Measurements from ENCODE around the gene EIF5. TPM values are rescaled to one million over a fixed set of nuclear protein-coding genes. Genes with fewer than 3 reads are reported as not detected.

Gene EIF5
- total and polyA plus RNA-seq, 2 of the 4 experiments (the other 2 are of a cell fraction) = 181 to 241 TPM

GRCh38 chr14:103393676-103394626 is 59.9 kb downstream of the EIF5 start:
- peak; percentile 70 for TF ChIP-seq CTCF (conservative IDR thresholded peaks at IDR 0.05; ENCODE audit: low read depth, low read length)
- TF ChIP-seq RCOR1 (IDR thresholded peaks at IDR 0.05; ENCODE audit: insufficient replicate concordance, low read length) = no peak
- TF ChIP-seq SMC3 (IDR thresholded peaks at IDR 0.05; ENCODE audit: low read depth, low read length) = peak; percentile 40
- peak; percentile 51 for TF ChIP-seq RAD21 (IDR thresholded peaks at IDR 0.05; ENCODE audit: low read length)
- dilution Hi-C loops (cut with HindIII; ENCODE audit: low sequenced_read_pairs, unreplicated experiment) (no loop called here), intact Hi-C loops (cut with micrococcal nuclease) (no loop called here), in situ Hi-C loops (cut with MboI; ENCODE audit: low sequenced_read_pairs) (no loop called here)
- ATAC-seq (ENCODE audit: low read depth) (peak; percentile 50), DNase-seq (peak; percentile 53)
- Histone ChIP-seq H2AK9ac (replicated peaks; ENCODE audit: low read depth, low read length, poor library complexity) (no peak overlapping the region), H3K14ac (replicated peaks; ENCODE audit: low read depth, low read length) (no peak overlapping the region), H3K56ac (ENCODE audit: extremely low read depth, insufficient read depth, low read length) (no peak overlapping the region), H3K4ac (ENCODE audit: low read depth, low read length) (no peak overlapping the region), H3K4me2 (ENCODE audit: low read depth, low read length) (no peak overlapping the region; the same call in 1 of the 2 replicates), H3K18ac (ENCODE audit: low read depth, low read length) (no peak overlapping the region), H2AK5ac (ENCODE audit: low read depth, low read length) (no peak overlapping the region), H4K8ac (ENCODE audit: low read depth in 2 of 2, low read length in 2 of 2) (no peak overlapping the region), H2BK20ac (ENCODE audit: low read depth, low read length) (no peak overlapping the region), H4K5ac (ENCODE audit: low read depth, low read length) (no peak overlapping the region), H3K9me1 (ENCODE audit: insufficient read depth, low read length) (peaks cover 16% of the 10 kb centered on the region), H2BK15ac (ENCODE audit: low read depth, low read length) (no peak overlapping the region), H3K4me3 (ENCODE audit: insufficient read depth, low read depth, low read length) (no peak overlapping the region), H3K9ac (ENCODE audit: low read depth, low read length) (no peak overlapping the region), H4K20me1 (ENCODE audit: insufficient read depth, low read length) (peaks cover 95% of the 10 kb centered on the region), H3K36me3 (ENCODE audit: control insufficient read depth, insufficient read depth, low read length) (no peaks in the 10 kb centered on the region), H2BK5ac (ENCODE audit: low read depth, low read length, poor library complexity, severe bottlenecking) (no peak overlapping the region), H3K9me3 (ENCODE audit: control insufficient read depth, insufficient read depth, low read length) (no peaks in the 10 kb centered on the region), H2AFZ (replicated peaks; ENCODE audit: low read length, poor library complexity) (no peak overlapping the region), H3K27ac (ENCODE audit: insufficient read depth, low read length) (no peak overlapping the region), H2BK120ac (ENCODE audit: low read depth, low read length) (no peak overlapping the region), H3K23ac (ENCODE audit: low read depth, low read length) (0 out of 2 replicates have a peak overlapping the region, but pooled peaks have one; percentile 7), H3K4me1 (ENCODE audit: control insufficient read depth, insufficient read depth, low read length) (peaks cover 19% of the 10 kb centered on the region), H3K27me3 (ENCODE audit: control insufficient read depth, insufficient read depth, low read length) (no peaks in the 10 kb centered on the region), H3K79me1 (ENCODE audit: low read depth in 1 of 2, low read length in 2 of 2) (peaks cover 0 to 44% of the 10 kb centered on the region in 2 experiments; a peak in 2 of 4 replicates), H4K91ac (ENCODE audit: insufficient read depth, low read depth, low read length) (no peak overlapping the region)
- BruUV-seq (replicated peaks) = no TSS peak
- ChIA-PET CTCF (interaction anchor here (0.9 to 1.2 kb wide), 3 partner anchors 44 to 53 kb away, joined by 3 read pairs; no protein-coding TSS in a partner anchor), POLR2A (ENCODE audit: unreplicated experiment) (interaction anchor here (0.6 kb wide), 1 partner anchor 60 kb away, joined by 4 read pairs; no protein-coding TSS in a partner anchor)
- WGBS, 2 experiments (ENCODE audit: extremely low coverage in 2 of 2, insufficient read length in 1 of 2) = no CpG with 5 or more reads among the region's 9 CpGs

Small RNA genes lying within 50 kb of the gene (microRNA-seq; reads per million reads assigned to microRNA genes)
- 36.2 reads per million, percentile 70 among the genes with 10 or more reads in this experiment for gene SNORA28 (ENCODE audit: insufficient read depth, insufficient read length)

Small RNA genes lying within 50 kb of the gene (small RNA-seq; reads per million reads assigned to genes)
- gene SNORA28 = 30.0 to 1,989 (median 50.4) reads per million in 5 experiments

Other genes with a start within 250 kb of the EIF5 start
- gene EXOC3L4, start 239.5 kb upstream of the EIF5 start, total RNA-seq (2012; rRNA removed) = not detected in 2 replicates
- gene EXOC3L4, start 239.5 kb upstream of the EIF5 start, polyA plus RNA-seq (2012; rRNA removed) = not detected in 2 replicates
- 5.0 and 6.3 TPM in 2 replicates for gene TNFAIP2, start 210.8 kb upstream of the EIF5 start, total RNA-seq (2012; rRNA removed)
- gene TNFAIP2, start 210.8 kb upstream of the EIF5 start, polyA plus RNA-seq (2012; rRNA removed) = 9.6 and 9.9 TPM in 2 replicates
- 80.5 and 88.0 TPM in 2 replicates for gene MARK3, start 51.2 kb downstream of the EIF5 start, total RNA-seq (2012; rRNA removed)
- gene MARK3, start 51.2 kb downstream of the EIF5 start, polyA plus RNA-seq (2012; rRNA removed) = 72.8 and 78.5 TPM in 2 replicates
- gene CKB, start 188.6 kb downstream of the EIF5 start, total RNA-seq (2012; rRNA removed) = 17.7 and 31.7 TPM in 2 replicates
- 82.6 and 120 TPM in 2 replicates for gene CKB, start 188.6 kb downstream of the EIF5 start, polyA plus RNA-seq (2012; rRNA removed)
- 5.7 and 6.4 TPM in 2 replicates for gene TRMT61A, start 195.0 kb downstream of the EIF5 start, total RNA-seq (2012; rRNA removed)
- gene TRMT61A, start 195.0 kb downstream of the EIF5 start, polyA plus RNA-seq (2012; rRNA removed) = 16.2 and 20.0 TPM in 2 replicates
- gene BAG5, start 228.4 kb downstream of the EIF5 start, total RNA-seq (2012; rRNA removed) = 22.2 and 32.2 TPM in 2 replicates
- gene BAG5, start 228.4 kb downstream of the EIF5 start, polyA plus RNA-seq (2012; rRNA removed) = 5.2 and 6.7 TPM in 2 replicates
- 12.2 and 20.6 TPM in 2 replicates for gene COA8, start 228.7 kb downstream of the EIF5 start, total RNA-seq (2012; rRNA removed)
- gene COA8, start 228.7 kb downstream of the EIF5 start, polyA plus RNA-seq (2012; rRNA removed) = 18.5 and 21.1 TPM in 2 replicates